HepG2 (cell line): ENCODE measurements around the gene YWHAB. TPM values are rescaled to one million over a fixed set of nuclear protein-coding genes. Genes with fewer than 3 reads are reported as not detected.

Source experiments
- ATAC-seq: fragments of 200-7000 bp; cut with Tn5 transposase; 3 replicates; pipeline ENCODE4 v1.9.1; 2020; ENCODE audit warnings: mild to moderate bottlenecking, moderate library complexity
- BruUV-seq: library from RNA; stranded (reverse); fragments of 400-500 nt; replicated peaks from 2 replicates; lab custom pipeline; 2021; lab: Mats Ljungman, UMichigan
- CTCF ChIA-PET: fragments of 300-600 bp; formaldehyde crosslinking; extraction: SDS; loops from one replicate; lab custom pipeline; 2021; ENCODE audit warnings: low total read pairs, inconsistent platforms, low intra/inter-chr PET ratio; lab: Yijun Ruan, JAX
- POLR2A ChIA-PET: fragments of 350-600 bp; sonication (Branson Sonifier 250); formaldehyde crosslinking; loops from one replicate; lab custom pipeline; 2020; ENCODE audit warnings: antibody characterized with exemption, inconsistent platforms; lab: Yijun Ruan, JAX
- DNase-seq: peaks from one replicate; pipeline ENCODE4 v3.0.0-alpha.2; 2015; ENCODE audit warnings: low spot score
- FAIRE-seq: peaks from 3 replicates; lab custom pipeline; 2011; peaks lifted over from hg19 to GRCh38; lab: Jason Lieb, UNC
- H2AFZ ChIP-seq: one replicate; pipeline ENCODE4 v1.6.1; 2011; ENCODE audit warnings: low read length, inconsistent platforms
- H3K27ac ChIP-seq: fragments of 300-600 bp; 3 replicates; pipeline ENCODE4 v1.8.0; 2011; ENCODE audit warnings: mixed run types, mild to moderate bottlenecking, mixed read lengths, low read length, inconsistent platforms; ENCODE audit not compliant: insufficient read depth; ENCODE audit errors: extremely low read length
- H3K27me3 ChIP-seq, 2 experiments: fragments of 200-600 bp in 1 of 2; 2 replicates in 1 of 2; 3 replicates in 1 of 2; pipeline versions ENCODE4 v1.6.0 to v1.8.0; 2011; ENCODE audit warnings: low read length in 2 of 2, mild to moderate bottlenecking in 2 of 2, moderate library complexity in 2 of 2, inconsistent platforms in 1 of 2; ENCODE audit not compliant: insufficient read depth in 2 of 2, control insufficient read depth in 1 of 2
- H3K36me3 ChIP-seq, 2 experiments: fragments of 200-600 bp in 1 of 2; replicated peaks in 1 of 2; 2 replicates in 1 of 2; 3 replicates in 1 of 2; pipeline versions ENCODE4 v1.5.1 to v1.8.0; 2011; ENCODE audit warnings: low read length in 2 of 2, inconsistent platforms in 1 of 2; ENCODE audit not compliant: insufficient read depth in 2 of 2, control insufficient read depth in 1 of 2
- H3K4me1 ChIP-seq: 2 replicates; pipeline ENCODE4 v1.5.1; 2012; ENCODE audit warnings: low read length, inconsistent platforms; ENCODE audit not compliant: insufficient read depth
- H3K4me2 ChIP-seq: 2 replicates; pipeline ENCODE4 v1.6.0; 2011; ENCODE audit warnings: low read depth, low read length, inconsistent platforms
- H3K4me3 ChIP-seq, 3 experiments: fragments of 200-600 bp in 1 of 3; sonication (generic), shearing (Covaris generic) in 1 of 3; replicated peaks in 1 of 3; 2 replicates each; pipeline ENCODE4 v1.5.1; 2011 to 2016; ENCODE audit warnings: low read length in 3 of 3, inconsistent platforms in 2 of 3, low read depth in 2 of 3, mild to moderate bottlenecking in 2 of 3, control low read depth in 1 of 3, mixed read lengths in 1 of 3; ENCODE audit not compliant: insufficient read depth in 1 of 3
- H3K79me2 ChIP-seq: one replicate; pipeline ENCODE4 v1.6.1; 2011; ENCODE audit warnings: low read length, inconsistent platforms; ENCODE audit not compliant: insufficient read depth
- H3K9ac ChIP-seq: 2 replicates; pipeline ENCODE4 v1.6.0; 2011; ENCODE audit warnings: mild to moderate bottlenecking, low read depth, low read length, inconsistent platforms; ENCODE audit not compliant: insufficient read depth
- H3K9me3 ChIP-seq: 2 replicates; pipeline ENCODE4 v1.5.1; 2012; ENCODE audit warnings: mild to moderate bottlenecking, low read length
- H4K20me1 ChIP-seq: 2 replicates; pipeline ENCODE4 v1.6.0; 2011; ENCODE audit warnings: inconsistent platforms, mild to moderate bottlenecking, low read length, moderate library complexity; ENCODE audit not compliant: insufficient read depth
- AKAP8 ChIP-seq: sonication (generic); formaldehyde crosslinking; IDR thresholded peaks from 2 replicates; pipeline ENCODE4 v1.5.1; 2020; ENCODE audit warnings: mild to moderate bottlenecking, missing genetic modification reagents
- BRD4 ChIP-seq: sonication (generic); formaldehyde crosslinking; IDR thresholded peaks from 2 replicates; pipeline ENCODE4 v1.4.0; 2020; ENCODE audit warnings: missing genetic modification reagents
- CEBPG ChIP-seq: IDR thresholded peaks from 2 replicates; pipeline ENCODE4 v1.6.1; 2016
- GATAD1 ChIP-seq: IDR thresholded peaks from 2 replicates; pipeline ENCODE4 v1.6.1; 2016; ENCODE audit warnings: missing genetic modification reagents, missing compliant biosample characterization
- GATAD2A ChIP-seq: IDR thresholded peaks from 2 replicates; pipeline ENCODE4 v1.6.1; 2016
- HIVEP1 ChIP-seq: sonication (generic); formaldehyde crosslinking; IDR thresholded peaks from 2 replicates; pipeline ENCODE4 v1.4.0; 2020; ENCODE audit warnings: mild to moderate bottlenecking, missing genetic modification reagents
- HMG20A ChIP-seq: IDR thresholded peaks from 2 replicates; pipeline ENCODE4 v1.6.1; 2016; ENCODE audit warnings: borderline replicate concordance
- HOXA3 ChIP-seq: sonication (generic); formaldehyde crosslinking; IDR thresholded peaks from 2 replicates; pipeline ENCODE4 v1.5.0; 2020; ENCODE audit warnings: missing genetic modification reagents
- IRF2 ChIP-seq: IDR thresholded peaks from 2 replicates; pipeline ENCODE4 v1.6.1; 2018; ENCODE audit warnings: missing genetic modification reagents, missing compliant biosample characterization
- MED13 ChIP-seq: sonication (generic); formaldehyde crosslinking; IDR thresholded peaks from 2 replicates; pipeline ENCODE4 v1.5.0; 2020; ENCODE audit warnings: missing genetic modification reagents
- MTF2 ChIP-seq: sonication (generic); formaldehyde crosslinking; IDR thresholded peaks from 2 replicates; pipeline ENCODE4 v1.5.0; 2020; ENCODE audit warnings: missing genetic modification reagents, borderline replicate concordance
- NCOA5 ChIP-seq: sonication (generic); formaldehyde crosslinking; IDR thresholded peaks from 2 replicates; pipeline ENCODE4 v1.4.0; 2020; ENCODE audit warnings: missing genetic modification reagents
- NR1H2 ChIP-seq: sonication (generic); formaldehyde crosslinking; IDR thresholded peaks from 2 replicates; pipeline ENCODE4 v1.8.1; 2022; ENCODE audit warnings: low read depth, missing genetic modification reagents, borderline replicate concordance
- SMAD9 ChIP-seq: sonication (generic); formaldehyde crosslinking; IDR thresholded peaks from 2 replicates; pipeline ENCODE4 v1.5.1; 2020; ENCODE audit warnings: mild to moderate bottlenecking, missing genetic modification reagents
- SNAPC2 ChIP-seq: sonication (generic); formaldehyde crosslinking; IDR thresholded peaks from 2 replicates; pipeline ENCODE4 v1.8.1; 2022; ENCODE audit warnings: mild to moderate bottlenecking, missing genetic modification reagents
- SOX6 ChIP-seq, 2 experiments: fragments of 450-650 bp in 1 of 2; sonication (generic) in 1 of 2; formaldehyde crosslinking in 1 of 2; IDR thresholded peaks; 2 replicates each; pipeline versions ENCODE4 v1.4.0 to v1.6.1; 2017 to 2020; ENCODE audit warnings: antibody characterized with exemption in 1 of 2, mild to moderate bottlenecking in 1 of 2, missing genetic modification reagents in 1 of 2
- ZNF138 ChIP-seq: sonication (generic); formaldehyde crosslinking; IDR thresholded peaks from 2 replicates; pipeline ENCODE4 v1.5.0; 2020; ENCODE audit warnings: mild to moderate bottlenecking, low read depth, missing genetic modification reagents
- ZNF251 ChIP-seq: sonication (generic); formaldehyde crosslinking; IDR thresholded peaks from 2 replicates; pipeline ENCODE4 v1.9.0; 2021; ENCODE audit warnings: mild to moderate bottlenecking, missing genetic modification reagents
- ZNF850 ChIP-seq: sonication (generic); formaldehyde crosslinking; conservative IDR thresholded peaks from 2 replicates; pipeline ENCODE4 v1.9.0; 2021; ENCODE audit warnings: mild to moderate bottlenecking, missing genetic modification reagents
- ZNF879 ChIP-seq: sonication (generic); formaldehyde crosslinking; IDR thresholded peaks from 2 replicates; pipeline ENCODE4 v1.8.1; 2023; ENCODE audit warnings: missing genetic modification reagents
- WGBS: methylation state at CpG from one replicate; pipeline ENCODE4 v1.1.6; 2017; ENCODE audit warnings: low lambda C conversion rate; 5-methylcytosine and 5-hydroxymethylcytosine counted together
- in situ Hi-C: cut with HindIII; loops from 2 replicates; pipeline ENCODE4 v1.10.0; 2017; ENCODE audit warnings: low pct_unique_long_range_greater_than_20kb; ENCODE audit not compliant: extremely low pct_ligation_motif_present
- intact Hi-C: fragments of 100-400 bp; cut with micrococcal nuclease; formaldehyde crosslinking; loops from one replicate; pipeline ENCODE4 v1.10.0; 2022; ENCODE audit not compliant: unreplicated experiment
- polyA plus RNA-seq, 8 experiments: library from polyadenylated mRNA; depleted of rRNA in 3 of 8; stranded (reverse) in 7 of 8; unstranded in 1 of 8; fragments of >200 nt; fragmentation: Illumina TruSeq in 4 of 8; extraction: Trizol in 4 of 8; gene quantifications; 2 replicates each; pipeline versions ENCODE4 v1.2.1 to v1.2.3, GENCODE V29; 2011 to 2016; ENCODE audit warnings: low read depth in 4 of 8, missing spikeins in 1 of 8, mixed read lengths in 1 of 8; ENCODE audit not compliant: insufficient read depth in 1 of 8
- total RNA-seq, 5 experiments: library from RNA; depleted of rRNA; stranded (reverse); fragments of >200 nt; fragmentation: Illumina TruSeq; extraction: Trizol; gene quantifications; 2 replicates each; pipeline ENCODE4 v1.2.3, GENCODE V29; 2016; ENCODE audit warnings: low read depth in 1 of 5
- TF ChIP-seq, protein P1 (sequence below): sonication (generic); formaldehyde crosslinking; IDR thresholded peaks from 2 replicates; pipeline ENCODE4 v1.8.1; 2023; ENCODE audit warnings: missing genetic modification reagents, inconsistent platforms, borderline replicate concordance
- TF ChIP-seq, protein P2 (sequence below): sonication (generic); formaldehyde crosslinking; IDR thresholded peaks from 2 replicates; pipeline ENCODE4 v1.4.0; 2020; ENCODE audit warnings: missing genetic modification reagents, mild to moderate bottlenecking, borderline replicate concordance
- TF ChIP-seq, protein P3 (sequence below): conservative IDR thresholded peaks from 2 replicates; pipeline ENCODE4 v1.6.1; 2018; ENCODE audit warnings: missing genetic modification reagents

Gene YWHAB
- total and polyA plus RNA-seq, 2 of the 13 experiments (the other 11 are each of a cell fraction or from before 2014, with no cell fraction given): 77.2 to 121 TPM

GRCh38 chr20:44911264-44911921, 25.9 kb downstream of the YWHAB start:
- FAIRE-seq: peak; percentile 94
- H3K9me3 ChIP-seq: no peaks in the 10 kb centered on the region
- POLR2A ChIA-PET: interaction anchor here (0.9 to 3.2 kb wide), 6 partner anchors 9 to 49 kb away, joined by 3 to 42 read pairs (median 7); partner anchors contain the start of genes TOMM34 and YWHAB
- H3K9ac ChIP-seq: peak overlapping the region; percentile 82
- 2% methylated on average over 21 of the region's 21 CpGs for WGBS
- H3K4me3 ChIP-seq: peak overlapping the region; percentile 78 to 97 (median 95)
- no peaks in the 10 kb centered on the region; a peak in 1 of 5 replicates for H3K27me3 ChIP-seq
- in situ Hi-C loops: no loop called here
- peak overlapping the region; percentile 65 for H3K27ac ChIP-seq
- peaks cover 14% of the 10 kb centered on the region for H3K4me1 ChIP-seq
- peaks cover 3% of the 10 kb centered on the region; the same call in 1 of the 2 replicates for H4K20me1 ChIP-seq
- peak overlapping the region; percentile 99 for H3K4me2 ChIP-seq
- DNase-seq: peak; percentile 96
- BruUV-seq: no TSS peak
- H2AFZ ChIP-seq: no peak overlapping the region
- ATAC-seq: peak; percentile 88
- H3K36me3 ChIP-seq: peaks cover 19 to 53% of the 10 kb centered on the region in 2 experiments
- H3K79me2 ChIP-seq: peaks cover 8% of the 10 kb centered on the region
- CTCF ChIA-PET: interaction anchor here (0.7 to 1.3 kb wide), 2 partner anchors 379 to 452 kb away, joined by 3 read pairs; partner anchors contain the start of gene SYS1
- intact Hi-C loops: loop anchor here (1.0 to 2.0 kb wide), 2 partner anchors 25 to 55 kb away; partner anchors contain the start of gene STK4
- no peak for TF ChIP-seq ZNF251 (CRISPR knock-in tag)
- no peak for TF ChIP-seq NCOA5 (CRISPR knock-in tag)
- peak; percentile 76 for TF ChIP-seq GATAD2A (CRISPR knock-in tag)
- TF ChIP-seq, protein P1, sequence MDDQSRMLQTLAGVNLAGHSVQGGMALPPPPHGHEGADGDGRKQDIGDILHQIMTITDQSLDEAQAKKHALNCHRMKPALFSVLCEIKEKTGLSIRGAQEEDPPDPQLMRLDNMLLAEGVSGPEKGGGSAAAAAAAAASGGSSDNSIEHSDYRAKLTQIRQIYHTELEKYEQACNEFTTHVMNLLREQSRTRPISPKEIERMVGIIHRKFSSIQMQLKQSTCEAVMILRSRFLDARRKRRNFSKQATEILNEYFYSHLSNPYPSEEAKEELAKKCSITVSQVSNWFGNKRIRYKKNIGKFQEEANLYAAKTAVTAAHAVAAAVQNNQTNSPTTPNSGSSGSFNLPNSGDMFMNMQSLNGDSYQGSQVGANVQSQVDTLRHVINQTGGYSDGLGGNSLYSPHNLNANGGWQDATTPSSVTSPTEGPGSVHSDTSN (CRISPR knock-in tag): no peak
- TF ChIP-seq SNAPC2 (CRISPR knock-in tag): peak; percentile 54; the same call in 1 of the 2 replicates
- TF ChIP-seq ZNF138 (CRISPR knock-in tag): no peak
- peak; percentile 79 for TF ChIP-seq HIVEP1 (CRISPR knock-in tag)
- no peak for TF ChIP-seq ZNF879
- 0 out of 2 replicates have a peak, but pooled peaks have one; percentile 74 for TF ChIP-seq BRD4
- no peak for TF ChIP-seq ZNF850 (CRISPR knock-in tag)
- TF ChIP-seq, protein P2, sequence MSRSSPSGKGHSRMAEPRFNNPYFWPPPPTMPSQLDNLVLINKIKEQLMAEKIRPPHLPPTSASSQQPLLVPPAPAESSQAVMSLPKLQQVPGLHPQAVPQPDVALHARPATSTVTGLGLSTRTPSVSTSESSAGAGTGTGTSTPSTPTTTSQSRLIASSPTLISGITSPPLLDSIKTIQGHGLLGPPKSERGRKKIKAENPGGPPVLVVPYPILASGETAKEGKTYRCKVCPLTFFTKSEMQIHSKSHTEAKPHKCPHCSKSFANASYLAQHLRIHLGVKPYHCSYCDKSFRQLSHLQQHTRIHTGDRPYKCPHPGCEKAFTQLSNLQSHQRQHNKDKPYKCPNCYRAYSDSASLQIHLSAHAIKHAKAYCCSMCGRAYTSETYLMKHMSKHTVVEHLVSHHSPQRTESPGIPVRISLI (CRISPR knock-in tag): peak; percentile 53; the same call in 1 of the 2 replicates
- peak; percentile 41; the same call in 1 of the 2 replicates for TF ChIP-seq MTF2 (CRISPR knock-in tag)
- TF ChIP-seq IRF2: no peak
- TF ChIP-seq SOX6 (IDR thresholded peaks at IDR 0.05): no peak
- TF ChIP-seq SOX6 (CRISPR knock-in tag; IDR thresholded peaks at IDR 0.05): peak; percentile 64; the same call in 1 of the 2 replicates
- TF ChIP-seq SMAD9 (CRISPR knock-in tag): peak; percentile 53; the same call in 1 of the 2 replicates
- peak; percentile 86 for TF ChIP-seq HOXA3 (CRISPR knock-in tag)
- TF ChIP-seq GATAD1 (CRISPR knock-in tag): peak; percentile 81
- peak; percentile 88 for TF ChIP-seq CEBPG (CRISPR knock-in tag)
- no peak for TF ChIP-seq NR1H2
- TF ChIP-seq MED13 (CRISPR knock-in tag): peak; percentile 66; the same call in 1 of the 2 replicates
- 0 out of 2 replicates have a peak, but pooled peaks have one; percentile 23 for TF ChIP-seq HMG20A (CRISPR knock-in tag)
- TF ChIP-seq AKAP8 (CRISPR knock-in tag): peak; percentile 90
- TF ChIP-seq, protein P3, sequence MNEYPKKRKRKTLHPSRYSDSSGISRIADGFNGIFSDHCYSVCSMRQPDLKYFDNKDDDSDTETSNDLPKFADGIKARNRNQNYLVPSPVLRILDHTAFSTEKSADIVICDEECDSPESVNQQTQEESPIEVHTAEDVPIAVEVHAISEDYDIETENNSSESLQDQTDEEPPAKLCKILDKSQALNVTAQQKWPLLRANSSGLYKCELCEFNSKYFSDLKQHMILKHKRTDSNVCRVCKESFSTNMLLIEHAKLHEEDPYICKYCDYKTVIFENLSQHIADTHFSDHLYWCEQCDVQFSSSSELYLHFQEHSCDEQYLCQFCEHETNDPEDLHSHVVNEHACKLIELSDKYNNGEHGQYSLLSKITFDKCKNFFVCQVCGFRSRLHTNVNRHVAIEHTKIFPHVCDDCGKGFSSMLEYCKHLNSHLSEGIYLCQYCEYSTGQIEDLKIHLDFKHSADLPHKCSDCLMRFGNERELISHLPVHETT: no peak
